Omental fat pad (tissue), 4 donors: ENCODE data around the gene CCDC160. TPM values are rescaled to one million over a fixed set of nuclear protein-coding genes. Genes with fewer than 3 reads are reported as not detected.
"Not testable (repeated sequence)": the region's sequence is repeated elsewhere in the genome, so short reads cannot be mapped to it uniquely, and the experiment has no call there.

Experiments
- ATAC-seq: fragments of 150-250 bp; one replicate; pipeline ENCODE4 v1.9.1; 2016; ENCODE audit warnings: mild to moderate bottlenecking, moderate library complexity; ENCODE audit not compliant: low FRiP score
- DNase-seq: peaks from one replicate; pipeline ENCODE4 v3.0.0-alpha.2; 2019; ENCODE audit warnings: low spot score
- total RNA-seq, 4 donors: library from RNA; depleted of rRNA; stranded (reverse); fragments of >200 nt; gene quantifications; one replicate each; pipeline ENCODE4 v1.1.0, GENCODE V29; 2016
- TF ChIP-seq, protein P1 (sequence below), 3 donors: fragments of 450-650 bp; IDR thresholded peaks; one replicate each; pipeline ENCODE4 v1.5.1; 2016 to 2017; ENCODE audit warnings: antibody characterized with exemption in 3 of 3, mild to moderate bottlenecking in 3 of 3, moderate library complexity in 2 of 3

CCDC160 gene
- total RNA-seq, 4 donors from 2014 or later = 0.28 to 0.36 TPM; not detected in 2

- no peak for DNase-seq
- TF ChIP-seq, protein P1, sequence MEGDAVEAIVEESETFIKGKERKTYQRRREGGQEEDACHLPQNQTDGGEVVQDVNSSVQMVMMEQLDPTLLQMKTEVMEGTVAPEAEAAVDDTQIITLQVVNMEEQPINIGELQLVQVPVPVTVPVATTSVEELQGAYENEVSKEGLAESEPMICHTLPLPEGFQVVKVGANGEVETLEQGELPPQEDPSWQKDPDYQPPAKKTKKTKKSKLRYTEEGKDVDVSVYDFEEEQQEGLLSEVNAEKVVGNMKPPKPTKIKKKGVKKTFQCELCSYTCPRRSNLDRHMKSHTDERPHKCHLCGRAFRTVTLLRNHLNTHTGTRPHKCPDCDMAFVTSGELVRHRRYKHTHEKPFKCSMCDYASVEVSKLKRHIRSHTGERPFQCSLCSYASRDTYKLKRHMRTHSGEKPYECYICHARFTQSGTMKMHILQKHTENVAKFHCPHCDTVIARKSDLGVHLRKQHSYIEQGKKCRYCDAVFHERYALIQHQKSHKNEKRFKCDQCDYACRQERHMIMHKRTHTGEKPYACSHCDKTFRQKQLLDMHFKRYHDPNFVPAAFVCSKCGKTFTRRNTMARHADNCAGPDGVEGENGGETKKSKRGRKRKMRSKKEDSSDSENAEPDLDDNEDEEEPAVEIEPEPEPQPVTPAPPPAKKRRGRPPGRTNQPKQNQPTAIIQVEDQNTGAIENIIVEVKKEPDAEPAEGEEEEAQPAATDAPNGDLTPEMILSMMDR (IDR thresholded peaks at IDR 0.05) = no peak
- no peak for ATAC-seq
Observed at GRCh38 chrX:134251241-134251640, 14.3 kb downstream of the CCDC160 start.

DNA sequence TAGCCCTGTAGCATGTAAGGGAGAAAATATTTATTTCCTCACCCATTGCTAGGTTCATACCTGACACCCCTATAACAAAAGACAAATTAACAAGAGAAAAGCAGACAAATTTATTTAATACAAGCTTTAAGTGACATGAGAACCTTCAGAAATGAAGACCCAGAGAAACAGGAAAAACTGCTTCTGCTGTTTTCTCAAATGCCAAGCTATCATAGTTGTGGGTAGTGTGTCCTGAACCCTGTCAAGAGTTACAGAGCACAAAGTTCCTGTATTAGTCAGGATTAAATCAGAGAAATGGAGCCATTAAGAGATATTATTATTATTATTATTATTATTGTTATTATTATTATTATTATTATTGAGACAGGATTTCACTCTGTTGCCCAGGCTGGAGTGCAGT is 17.5 kb downstream of the CCDC160 start:
- ATAC-seq = no peak
- DNase-seq = no peak
- TF ChIP-seq, protein P1 (IDR thresholded peaks at IDR 0.05) = no peak

- TF ChIP-seq, protein P1 (IDR thresholded peaks at IDR 0.05) = no peak
- no peak for DNase-seq
- ATAC-seq = no peak
Observed at GRCh38 chrX:134255555-134255954, 18.6 kb downstream of the CCDC160 start.

DNA sequence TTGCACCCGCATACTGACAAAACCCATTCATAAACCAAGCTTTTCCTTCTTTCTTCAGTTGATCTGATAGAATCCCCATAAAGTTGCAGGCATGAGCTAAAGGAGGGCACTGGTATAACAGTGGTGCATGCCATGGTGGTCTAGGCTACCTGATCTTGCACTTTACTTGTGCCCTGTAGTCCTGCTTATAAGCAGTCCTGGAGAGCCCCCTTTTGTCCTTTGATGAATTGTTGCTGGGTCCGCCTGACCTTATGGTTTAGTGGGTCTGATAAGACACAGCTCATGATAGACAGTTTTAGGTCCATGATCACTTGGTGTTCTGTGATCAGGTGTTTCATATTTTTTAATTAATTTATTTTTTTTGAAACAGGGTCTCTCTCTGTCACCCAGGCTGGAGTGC is 19.7 kb downstream of the CCDC160 start:
- DNase-seq = no peak
- TF ChIP-seq, protein P1 (IDR thresholded peaks at IDR 0.05) = no peak
- ATAC-seq = no peak

- DNase-seq = no peak
- TF ChIP-seq, protein P1 (IDR thresholded peaks at IDR 0.05) = no peak
- ATAC-seq = no peak
Observed at GRCh38 chrX:134258202-134258601, 21.2 kb downstream of the CCDC160 start.

- not testable (repeated sequence) for ATAC-seq, DNase-seq
Observed at GRCh38 chrX:134285934-134286333, 49.0 kb downstream of the CCDC160 start.

DNA sequence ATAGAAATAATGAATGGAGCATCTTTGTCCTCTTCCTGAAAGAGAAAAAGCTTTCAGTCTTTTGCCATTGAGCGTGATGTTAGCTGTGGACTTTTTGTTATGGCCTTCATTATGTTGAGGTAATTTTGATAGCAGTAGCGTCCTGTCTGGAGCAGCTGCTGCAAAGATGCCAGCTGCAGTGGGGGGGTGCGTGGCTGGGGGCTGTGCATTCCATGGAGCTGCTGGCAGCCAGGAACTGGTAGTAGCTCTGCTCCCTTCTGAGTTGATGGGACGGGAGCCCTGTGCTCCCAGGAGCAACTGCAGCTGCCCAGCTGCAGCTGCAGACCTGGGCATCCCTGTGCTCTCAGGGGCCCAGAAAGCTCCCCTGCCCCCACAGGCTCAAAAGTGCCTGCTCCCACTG is 50.4 kb downstream of the CCDC160 start:
- no peak for ATAC-seq
- TF ChIP-seq, protein P1 (IDR thresholded peaks at IDR 0.05) = no peak
- no peak for DNase-seq

DNA sequence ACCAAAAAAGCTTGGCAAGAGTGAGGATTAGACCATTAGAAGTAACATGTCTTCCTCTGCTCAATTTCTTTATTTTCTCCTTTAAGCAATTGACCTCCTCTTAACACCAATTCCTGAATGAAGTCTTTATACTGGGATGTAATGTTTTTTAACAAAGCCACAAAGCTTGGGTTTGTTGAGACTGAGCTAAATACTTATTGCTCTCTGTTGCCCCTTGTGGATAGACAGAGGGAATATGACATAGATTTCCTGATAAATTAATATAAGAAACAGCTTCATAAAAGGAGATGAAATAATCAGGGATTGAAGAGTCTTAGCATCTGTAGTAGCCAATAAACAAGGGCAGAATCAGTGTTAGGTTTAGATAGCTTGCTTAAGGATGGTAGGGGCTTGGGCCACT is 57.6 kb downstream of the CCDC160 start:
- ATAC-seq = no peak
- TF ChIP-seq, protein P1 (IDR thresholded peaks at IDR 0.05) = no peak
- no peak for DNase-seq
